HCT116 (cell line): Measurements from ENCODE around the gene SLC22A2.

ENCODE experiments used
- CEBPB ChIP-seq: IDR thresholded peaks from 2 replicates; pipeline ENCODE4 v1.6.1; 2012; ENCODE audit warnings: low read depth
- JUND ChIP-seq: IDR thresholded peaks from 2 replicates; pipeline ENCODE4 v1.6.1; 2012
- POLR2A ChIP-seq: IDR thresholded peaks from 2 replicates; pipeline ENCODE4 v1.7.0; 2011; ENCODE audit warnings: borderline replicate concordance; ENCODE audit not compliant: insufficient read depth, insufficient read length; ENCODE audit errors: extremely low read depth
- POLR2AphosphoS5 ChIP-seq: IDR thresholded peaks from 2 replicates; pipeline ENCODE4 v1.6.1; 2011; ENCODE audit warnings: mild to moderate bottlenecking, low read depth, low read length, moderate library complexity
- ZBTB33 ChIP-seq: IDR thresholded peaks from 2 replicates; pipeline ENCODE4 v1.6.1; 2011; ENCODE audit warnings: mild to moderate bottlenecking, low read length, moderate library complexity; ENCODE audit not compliant: insufficient replicate concordance; ENCODE audit errors: extremely low read depth
- ZNF274 ChIP-seq: fragments of 200-500 bp; sonication (Bioruptor generic); IDR thresholded peaks from 2 replicates; pipeline ENCODE4 v1.6.1; 2014; ENCODE audit warnings: mild to moderate bottlenecking, low read depth, low read length, inconsistent platforms
- TF ChIP-seq, protein P1 (sequence below), 3 experiments: fragments of 200-600 bp in 1 of 3; sonication (generic) in 1 of 3; IDR thresholded peaks in 2 of 3; conservative IDR thresholded peaks in 1 of 3; 2 replicates each; pipeline ENCODE4 v1.5.1; 2012 to 2017; ENCODE audit warnings: low read depth in 2 of 3, low read length in 2 of 3, antibody characterized with exemption in 1 of 3, borderline replicate concordance in 1 of 3, control low read depth in 1 of 3, mild to moderate bottlenecking in 1 of 3, mixed read lengths in 1 of 3, mixed run types in 1 of 3, moderate library complexity in 1 of 3; ENCODE audit not compliant: insufficient read depth in 1 of 3

DNA sequence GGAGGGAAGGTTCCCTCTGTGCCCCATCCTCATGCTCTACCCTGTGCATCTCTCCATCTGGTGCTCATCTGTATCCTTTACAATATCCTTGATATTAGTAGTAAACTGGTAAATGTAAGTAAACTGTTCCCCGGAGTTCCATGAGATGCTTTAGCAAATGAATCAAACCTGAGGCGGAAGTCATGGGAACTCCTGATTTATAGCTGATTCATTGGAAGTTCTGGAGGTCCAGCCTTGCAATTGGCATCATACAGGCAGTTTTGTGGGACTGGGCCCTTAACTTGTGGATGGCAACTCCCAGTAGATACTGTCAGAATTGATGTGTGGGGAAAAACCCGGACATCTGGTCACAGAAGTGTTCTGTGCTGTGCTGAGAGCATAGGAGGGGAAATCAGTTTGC, 11.2 kb upstream of the SLC22A2 start:
- TF ChIP-seq JUND (no peak), POLR2AphosphoS5 (no peak), ZBTB33 (no peak), ZNF274 (no peak), CEBPB (no peak), POLR2A (no peak)
- TF ChIP-seq, protein P1, sequence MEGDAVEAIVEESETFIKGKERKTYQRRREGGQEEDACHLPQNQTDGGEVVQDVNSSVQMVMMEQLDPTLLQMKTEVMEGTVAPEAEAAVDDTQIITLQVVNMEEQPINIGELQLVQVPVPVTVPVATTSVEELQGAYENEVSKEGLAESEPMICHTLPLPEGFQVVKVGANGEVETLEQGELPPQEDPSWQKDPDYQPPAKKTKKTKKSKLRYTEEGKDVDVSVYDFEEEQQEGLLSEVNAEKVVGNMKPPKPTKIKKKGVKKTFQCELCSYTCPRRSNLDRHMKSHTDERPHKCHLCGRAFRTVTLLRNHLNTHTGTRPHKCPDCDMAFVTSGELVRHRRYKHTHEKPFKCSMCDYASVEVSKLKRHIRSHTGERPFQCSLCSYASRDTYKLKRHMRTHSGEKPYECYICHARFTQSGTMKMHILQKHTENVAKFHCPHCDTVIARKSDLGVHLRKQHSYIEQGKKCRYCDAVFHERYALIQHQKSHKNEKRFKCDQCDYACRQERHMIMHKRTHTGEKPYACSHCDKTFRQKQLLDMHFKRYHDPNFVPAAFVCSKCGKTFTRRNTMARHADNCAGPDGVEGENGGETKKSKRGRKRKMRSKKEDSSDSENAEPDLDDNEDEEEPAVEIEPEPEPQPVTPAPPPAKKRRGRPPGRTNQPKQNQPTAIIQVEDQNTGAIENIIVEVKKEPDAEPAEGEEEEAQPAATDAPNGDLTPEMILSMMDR (IDR thresholded peaks at IDR 0.05 in 2 of 3, conservative IDR thresholded peaks at IDR 0.05 in 1 of 3; ENCODE audit: borderline replicate concordance in 1 of 3, insufficient read depth in 1 of 3, low read depth in 2 of 3, low read length in 2 of 3), result no peak
